ENCODE results near the gene NSFL1C. TPM values are rescaled to one million over a fixed set of nuclear protein-coding genes. Genes with fewer than 3 reads are reported as not detected.

The NSFL1C gene
- total and polyA plus RNA-seq, 2 experiments from 2014 or later = 48.9 to 92.2 TPM

- no peak for TF ChIP-seq REST (IDR thresholded peaks at IDR 0.05; ENCODE audit: unreplicated experiment)
- TF ChIP-seq CTCF (conservative IDR thresholded peaks at IDR 0.05; ENCODE audit: low read depth in 2 of 2) = no peak
- no peak for TF ChIP-seq STAT1 (IDR thresholded peaks at IDR 0.05; ENCODE audit: unreplicated experiment)
- no peak for TF ChIP-seq ZNF114 (CRISPR knock-in tag; IDR thresholded peaks at IDR 0.05)
- TF ChIP-seq ETS1 (IDR thresholded peaks at IDR 0.05) = no peak
- no peak for TF ChIP-seq POLR2AphosphoS5 (IDR thresholded peaks at IDR 0.05; ENCODE audit: low read depth)
- TF ChIP-seq JUNB (IDR thresholded peaks at IDR 0.05; ENCODE audit: unreplicated experiment) = no peak
- no peak for TF ChIP-seq EZH2 (IDR thresholded peaks at IDR 0.05; ENCODE audit: low read depth, unreplicated experiment)
- no peak for TF ChIP-seq ZNF331 (CRISPR knock-in tag; IDR thresholded peaks at IDR 0.05; ENCODE audit: low read depth)
Observed at GRCh38 chr20:1394686-1395085, 72.0 kb downstream of the NSFL1C start (continued).

- peaks cover 40% of the 10 kb centered on the region for H3K4me1 Mint-ChIP-seq
- peaks cover 42% of the 10 kb centered on the region for H3K79me2 ChIP-seq (replicated peaks; ENCODE audit: insufficient read depth)
- H3K27ac ChIP-seq (ENCODE audit: low read depth) = no peak overlapping the region; the same call in 1 of the 2 replicates
- peak overlapping the region; percentile 57; the same call in 1 of the 2 replicates for H2AFZ ChIP-seq
- no peak for DNase-seq (ENCODE audit: low spot score)
- no peaks in the 10 kb centered on the region for H3K36me3 ChIP-seq (ENCODE audit: insufficient read depth)
- peak overlapping the region; percentile 91 for H3K4me3 ChIP-seq
- H3K9me3 Mint-ChIP-seq = no peaks in the 10 kb centered on the region; the same call in 2 of the 3 replicates
- H3K4me2 ChIP-seq = peak overlapping the region; percentile 99
- H3K36me3 Mint-ChIP-seq (ENCODE audit: low read depth) = peaks cover 2% of the 10 kb centered on the region; the same call in 1 of the 3 replicates
- peaks cover 4% of the 10 kb centered on the region; the same call in 1 of the 2 replicates for H3K9me2 ChIP-seq (ENCODE audit: insufficient read depth)
- peaks cover 15% of the 10 kb centered on the region for H3K27me3 Mint-ChIP-seq (ENCODE audit: insufficient read depth, low read depth, poor library complexity)
- peak overlapping the region; percentile 96 for H3K4me3 Mint-ChIP-seq
- H3K4me1 ChIP-seq (ENCODE audit: insufficient read depth) = peaks cover 39% of the 10 kb centered on the region
- no peak for TF ChIP-seq STAT1 (IDR thresholded peaks at IDR 0.05; ENCODE audit: unreplicated experiment)
- TF ChIP-seq ETS1 (IDR thresholded peaks at IDR 0.05) = no peak
- no peak for TF ChIP-seq EZH2 (IDR thresholded peaks at IDR 0.05; ENCODE audit: low read depth, unreplicated experiment)
- H4K20me1 ChIP-seq (replicated peaks; ENCODE audit: insufficient read depth) = peaks cover 31% of the 10 kb centered on the region
- 0 out of 2 replicates have a peak, but pooled peaks cover 5% of the 10 kb centered on the region for H3F3A ChIP-seq (replicated peaks; ENCODE audit: low read depth)
- H3K27me3 ChIP-seq (ENCODE audit: insufficient read depth) = peaks cover 27% of the 10 kb centered on the region
- ATAC-seq = no peak
- H3K27ac Mint-ChIP-seq = no peak overlapping the region
Observed at GRCh38 chr20:1393507-1393882, 73.2 kb downstream of the NSFL1C start.
